SK-N-SH (cell line): Measurements from ENCODE around the gene SLC2A4.

Experiments used
- EP300 ChIP-seq, 2 experiments: IDR thresholded peaks; 2 replicates each; pipeline versions ENCODE4 v1.4.0 to v1.6.1; 2012; ENCODE audit warnings: borderline replicate concordance in 1 of 2, low read depth in 1 of 2, low read length in 1 of 2
- EZH2phosphoT487 ChIP-seq: fragments of 200-600 bp; sonication (generic); IDR thresholded peaks from 2 replicates; pipeline ENCODE4 v1.6.1; 2017; ENCODE audit warnings: low read depth, mixed run types, mild to moderate bottlenecking, antibody characterized with exemption, moderate library complexity, borderline replicate concordance
- FOXJ3 ChIP-seq: sonication (generic); formaldehyde crosslinking; IDR thresholded peaks from 2 replicates; pipeline ENCODE4 v1.5.1; 2020; ENCODE audit warnings: mild to moderate bottlenecking, missing genetic modification reagents
- GABPA ChIP-seq: IDR thresholded peaks from 2 replicates; pipeline ENCODE4 v1.4.0; 2012; ENCODE audit warnings: low read depth, mild to moderate bottlenecking
- JUND ChIP-seq: IDR thresholded peaks from 2 replicates; pipeline ENCODE4 v1.4.0; 2012
- POLR2AphosphoS5 ChIP-seq: IDR thresholded peaks from 2 replicates; pipeline ENCODE4 v1.6.1; 2012; ENCODE audit warnings: low read depth, low read length
- RAD21 ChIP-seq: IDR thresholded peaks from 2 replicates; pipeline ENCODE4 v1.6.1; 2012; ENCODE audit warnings: mild to moderate bottlenecking, low read length
- RCOR1 ChIP-seq: fragments of 150-350 bp; IDR thresholded peaks from 2 replicates; pipeline ENCODE4 v1.6.1; 2017; ENCODE audit warnings: antibody characterized with exemption, low read length
- SIN3A ChIP-seq: IDR thresholded peaks from 2 replicates; pipeline ENCODE4 v1.6.1; 2012; ENCODE audit warnings: low read depth, mild to moderate bottlenecking, low read length, moderate library complexity, borderline replicate concordance
- TEAD4 ChIP-seq: IDR thresholded peaks from 2 replicates; pipeline ENCODE4 v1.4.0; 2012; ENCODE audit warnings: mild to moderate bottlenecking, borderline replicate concordance; ENCODE audit not compliant: insufficient read depth
- TF ChIP-seq, protein P1 (sequence below): IDR thresholded peaks from 2 replicates; pipeline ENCODE4; 2012
- TF ChIP-seq, protein P2 (sequence below): fragments of 200-600 bp; sonication (generic); IDR thresholded peaks from 2 replicates; pipeline ENCODE4 v1.6.1; 2017; ENCODE audit warnings: antibody characterized with exemption, mild to moderate bottlenecking, moderate library complexity
- TF ChIP-seq, protein P3 (sequence below): IDR thresholded peaks from 2 replicates; pipeline ENCODE4 v1.4.0; 2012; ENCODE audit warnings: low read depth

DNA sequence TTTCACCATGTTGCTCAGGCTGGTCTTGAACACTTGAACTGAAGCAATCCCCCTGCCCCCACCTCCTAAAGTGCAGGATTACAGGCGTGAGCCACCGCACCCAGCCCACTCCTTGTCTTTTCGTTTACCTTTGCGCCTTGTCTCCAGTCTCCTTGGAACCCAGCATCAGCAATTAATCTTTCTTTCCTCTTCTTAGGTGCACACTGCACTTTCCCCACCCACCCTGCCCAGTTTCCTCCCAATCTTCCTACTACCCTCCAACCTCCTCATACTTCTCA is 17.8 kb upstream of the SLC2A4 start:
- TF ChIP-seq, protein P1, sequence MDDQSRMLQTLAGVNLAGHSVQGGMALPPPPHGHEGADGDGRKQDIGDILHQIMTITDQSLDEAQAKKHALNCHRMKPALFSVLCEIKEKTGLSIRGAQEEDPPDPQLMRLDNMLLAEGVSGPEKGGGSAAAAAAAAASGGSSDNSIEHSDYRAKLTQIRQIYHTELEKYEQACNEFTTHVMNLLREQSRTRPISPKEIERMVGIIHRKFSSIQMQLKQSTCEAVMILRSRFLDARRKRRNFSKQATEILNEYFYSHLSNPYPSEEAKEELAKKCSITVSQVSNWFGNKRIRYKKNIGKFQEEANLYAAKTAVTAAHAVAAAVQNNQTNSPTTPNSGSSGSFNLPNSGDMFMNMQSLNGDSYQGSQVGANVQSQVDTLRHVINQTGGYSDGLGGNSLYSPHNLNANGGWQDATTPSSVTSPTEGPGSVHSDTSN, result no peak
- TF ChIP-seq SIN3A, result no peak
- TF ChIP-seq, protein P2, sequence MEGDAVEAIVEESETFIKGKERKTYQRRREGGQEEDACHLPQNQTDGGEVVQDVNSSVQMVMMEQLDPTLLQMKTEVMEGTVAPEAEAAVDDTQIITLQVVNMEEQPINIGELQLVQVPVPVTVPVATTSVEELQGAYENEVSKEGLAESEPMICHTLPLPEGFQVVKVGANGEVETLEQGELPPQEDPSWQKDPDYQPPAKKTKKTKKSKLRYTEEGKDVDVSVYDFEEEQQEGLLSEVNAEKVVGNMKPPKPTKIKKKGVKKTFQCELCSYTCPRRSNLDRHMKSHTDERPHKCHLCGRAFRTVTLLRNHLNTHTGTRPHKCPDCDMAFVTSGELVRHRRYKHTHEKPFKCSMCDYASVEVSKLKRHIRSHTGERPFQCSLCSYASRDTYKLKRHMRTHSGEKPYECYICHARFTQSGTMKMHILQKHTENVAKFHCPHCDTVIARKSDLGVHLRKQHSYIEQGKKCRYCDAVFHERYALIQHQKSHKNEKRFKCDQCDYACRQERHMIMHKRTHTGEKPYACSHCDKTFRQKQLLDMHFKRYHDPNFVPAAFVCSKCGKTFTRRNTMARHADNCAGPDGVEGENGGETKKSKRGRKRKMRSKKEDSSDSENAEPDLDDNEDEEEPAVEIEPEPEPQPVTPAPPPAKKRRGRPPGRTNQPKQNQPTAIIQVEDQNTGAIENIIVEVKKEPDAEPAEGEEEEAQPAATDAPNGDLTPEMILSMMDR, result no peak
- TF ChIP-seq POLR2AphosphoS5, result no peak
- TF ChIP-seq GABPA, result no peak
- TF ChIP-seq EP300 (IDR thresholded peaks at IDR 0.05; ENCODE audit: borderline replicate concordance in 1 of 2, low read depth in 1 of 2, low read length in 1 of 2), result no peak
- TF ChIP-seq, protein P3, sequence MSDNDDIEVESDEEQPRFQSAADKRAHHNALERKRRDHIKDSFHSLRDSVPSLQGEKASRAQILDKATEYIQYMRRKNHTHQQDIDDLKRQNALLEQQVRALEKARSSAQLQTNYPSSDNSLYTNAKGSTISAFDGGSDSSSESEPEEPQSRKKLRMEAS, result no peak
- TF ChIP-seq RAD21, result no peak
- TF ChIP-seq EZH2phosphoT487, result no peak
- no peak for TF ChIP-seq TEAD4
- TF ChIP-seq RCOR1, result no peak
- no peak for TF ChIP-seq JUND
- TF ChIP-seq FOXJ3, result no peak
